Stomach smooth muscle (tissue), 2 donors: ENCODE results near the gene GCLC.

Source experiments
- H3K27ac ChIP-seq: one replicate; pipeline ENCODE4 v1.7.0; 2013; ENCODE audit warnings: mild to moderate bottlenecking, low read length, inconsistent platforms
- H3K27me3 ChIP-seq, 2 donors: one replicate each; pipeline ENCODE4 v1.7.0; 2013; ENCODE audit warnings: low read length in 2 of 2; ENCODE audit not compliant: insufficient read depth in 2 of 2, control insufficient read depth in 1 of 2
- H3K36me3 ChIP-seq, 2 donors: one replicate each; pipeline ENCODE4 v1.7.0; 2013; ENCODE audit warnings: low read length in 2 of 2; ENCODE audit not compliant: control insufficient read depth in 2 of 2, insufficient read depth in 2 of 2
- H3K4me1 ChIP-seq: one replicate; pipeline ENCODE4 v1.7.0; 2013; ENCODE audit warnings: low read length; ENCODE audit not compliant: control insufficient read depth, insufficient read depth
- H3K4me3 ChIP-seq, 2 donors: one replicate each; pipeline ENCODE4 v1.7.0; 2013; ENCODE audit warnings: low read length in 2 of 2
- H3K9ac ChIP-seq, 2 donors: one replicate each; pipeline ENCODE4 v1.7.0; 2013; ENCODE audit warnings: low read length in 2 of 2, mild to moderate bottlenecking in 1 of 2
- H3K9me3 ChIP-seq, 2 donors: one replicate each; pipeline ENCODE4 v1.7.0; 2013; ENCODE audit warnings: low read length in 2 of 2; ENCODE audit not compliant: control insufficient read depth in 2 of 2
- donor health status: healthy.
- donor health status: Pancreatic carcinoma.

Gene GCLC

GRCh38 chr6:53539561-53539960 lies 5.3 kb downstream of the GCLC start:
- Histone ChIP-seq H3K36me3 (no peaks in the 10 kb centered on the region), H3K9ac (no peak overlapping the region), H3K4me1 (peaks cover 17% of the 10 kb centered on the region), H3K9me3 (no peaks in the 10 kb centered on the region), H3K4me3 (no peak overlapping the region), H3K27ac (no peak overlapping the region), H3K27me3 (no peaks in the 10 kb centered on the region)

- no peaks in the 10 kb centered on the region for H3K9me3 ChIP-seq
These were observed 8.3 kb downstream of the GCLC start for GRCh38 chr6:53536561-53536960.

GRCh38 chr6:53532942-53533341 lies 12.0 kb downstream of the GCLC start:
- H3K27ac ChIP-seq = peak overlapping the region; percentile 19

More at GRCh38 chr6:53536561-53536960, 8.3 kb downstream of the GCLC start:
- Histone ChIP-seq H3K27me3 (no peaks in the 10 kb centered on the region), H3K36me3 (no peaks in the 10 kb centered on the region), H3K4me3 (no peak overlapping the region), H3K4me1 (peaks cover 13% of the 10 kb centered on the region), H3K27ac (no peak overlapping the region), H3K9ac (no peak overlapping the region)

GRCh38 chr6:53532061-53532797 lies 12.7 kb downstream of the GCLC start:
- no peaks in the 10 kb centered on the region for H3K9me3 ChIP-seq
- no peaks in the 10 kb centered on the region for H3K36me3 ChIP-seq
- no peak overlapping the region for H3K4me3 ChIP-seq
- H3K27ac ChIP-seq = peak overlapping the region; percentile 19
- no peaks in the 10 kb centered on the region for H3K27me3 ChIP-seq
- peaks cover 40% of the 10 kb centered on the region for H3K4me1 ChIP-seq
- no peak overlapping the region for H3K9ac ChIP-seq

More at GRCh38 chr6:53532942-53533341, 12.0 kb downstream of the GCLC start:
- peaks cover 37% of the 10 kb centered on the region for H3K4me1 ChIP-seq
- no peak overlapping the region for H3K4me3 ChIP-seq
- H3K36me3 ChIP-seq = no peaks in the 10 kb centered on the region
- no peaks in the 10 kb centered on the region for H3K27me3 ChIP-seq
- H3K9ac ChIP-seq = no peak overlapping the region
- no peaks in the 10 kb centered on the region for H3K9me3 ChIP-seq

GRCh38 chr6:53530780-53531386 lies 14.0 kb downstream of the GCLC start:
- H3K9ac ChIP-seq = no peak overlapping the region
- H3K27ac ChIP-seq = no peak overlapping the region

GRCh38 chr6:53530346-53530745 lies 14.6 kb downstream of the GCLC start:
- peak overlapping the region in 1 of 2 donors; percentile 9 for H3K4me3 ChIP-seq
- H3K9ac ChIP-seq = no peak overlapping the region
- peak overlapping the region; percentile 55 for H3K27ac ChIP-seq
- H3K9me3 ChIP-seq = no peaks in the 10 kb centered on the region
- H3K27me3 ChIP-seq = no peaks in the 10 kb centered on the region
- H3K4me1 ChIP-seq = peaks cover 40% of the 10 kb centered on the region
- H3K36me3 ChIP-seq = no peaks in the 10 kb centered on the region

More at GRCh38 chr6:53530780-53531386, 14.0 kb downstream of the GCLC start:
- Histone ChIP-seq H3K4me3 (no peak overlapping the region), H3K27me3 (no peaks in the 10 kb centered on the region), H3K4me1 (peaks cover 40% of the 10 kb centered on the region), H3K9me3 (no peaks in the 10 kb centered on the region), H3K36me3 (no peaks in the 10 kb centered on the region)

- peaks cover 40% of the 10 kb centered on the region for H3K4me1 ChIP-seq
- H3K27ac ChIP-seq = peak overlapping the region; percentile 55
- no peaks in the 10 kb centered on the region for H3K36me3 ChIP-seq
- no peaks in the 10 kb centered on the region for H3K27me3 ChIP-seq
- peak overlapping the region in 1 of 2 donors; percentile 3 for H3K4me3 ChIP-seq
- H3K9ac ChIP-seq = no peak overlapping the region
- no peaks in the 10 kb centered on the region for H3K9me3 ChIP-seq
These were observed 15.4 kb downstream of the GCLC start for GRCh38 chr6:53529324-53530036.

GRCh38 chr6:53528107-53528506 lies 16.8 kb downstream of the GCLC start:
- Histone ChIP-seq H3K9ac (no peak overlapping the region), H3K4me3 (no peak overlapping the region), H3K27ac (no peak overlapping the region), H3K4me1 (peaks cover 40% of the 10 kb centered on the region), H3K9me3 (no peaks in the 10 kb centered on the region), H3K36me3 (no peaks in the 10 kb centered on the region), H3K27me3 (no peaks in the 10 kb centered on the region)

GRCh38 chr6:53527249-53527765 lies 17.6 kb downstream of the GCLC start:
- H3K36me3 ChIP-seq = no peaks in the 10 kb centered on the region
- peaks cover 32% of the 10 kb centered on the region for H3K4me1 ChIP-seq
- no peak overlapping the region for H3K27ac ChIP-seq
- H3K27me3 ChIP-seq = no peaks in the 10 kb centered on the region
- H3K4me3 ChIP-seq = no peak overlapping the region
- H3K9me3 ChIP-seq = no peaks in the 10 kb centered on the region
- H3K9ac ChIP-seq = no peak overlapping the region

GRCh38 chr6:53526000-53526399 lies 18.9 kb downstream of the GCLC start:
- Histone ChIP-seq H3K36me3 (no peaks in the 10 kb centered on the region), H3K4me3 (no peak overlapping the region), H3K27ac (no peak overlapping the region), H3K9ac (no peak overlapping the region), H3K27me3 (no peaks in the 10 kb centered on the region), H3K4me1 (peaks cover 21% of the 10 kb centered on the region), H3K9me3 (no peaks in the 10 kb centered on the region)
